ENCODE data around the gene OR3A3. TPM values are rescaled to one million over a fixed set of nuclear protein-coding genes. Genes with fewer than 3 reads are reported as not detected.

Gene OR3A3
- total and polyA plus RNA-seq, 3 experiments from 2014 or later: not detected

Other genes starting within 250 kb of the OR3A3 start
- gene OR1A2, start 213.9 kb upstream of the OR3A3 start, total RNA-seq: not detected
- gene OR1A2, start 213.9 kb upstream of the OR3A3 start, polyA plus RNA-seq: not detected
- not detected for gene OR1A1, start 203.7 kb upstream of the OR3A3 start, total RNA-seq
- not detected for gene OR1A1, start 203.7 kb upstream of the OR3A3 start, polyA plus RNA-seq
- gene OR3A1, start 113.0 kb upstream of the OR3A3 start, total RNA-seq: under 1 TPM; 0.46 to 0.82 TPM
- not detected for gene OR3A1, start 113.0 kb upstream of the OR3A3 start, polyA plus RNA-seq
- gene OR3A2, start 25.1 kb upstream of the OR3A3 start, total RNA-seq: 1 to 10 TPM; 5.9 to 6.7 TPM
- 0.46 TPM for gene OR3A2, start 25.1 kb upstream of the OR3A3 start, polyA plus RNA-seq
- not detected for gene OR1E1, start 13.0 kb upstream of the OR3A3 start, total RNA-seq
- not detected for gene OR1E1, start 13.0 kb upstream of the OR3A3 start, polyA plus RNA-seq
- gene OR1E2, start 22.5 kb downstream of the OR3A3 start, total RNA-seq: not detected
- gene OR1E2, start 22.5 kb downstream of the OR3A3 start, polyA plus RNA-seq: not detected
- not detected for gene SPATA22, start 60.4 kb downstream of the OR3A3 start, total RNA-seq
- gene SPATA22, start 60.4 kb downstream of the OR3A3 start, polyA plus RNA-seq: not detected
- gene ASPA, start 64.6 kb downstream of the OR3A3 start, total RNA-seq: not detected
- not detected for gene ASPA, start 64.6 kb downstream of the OR3A3 start, polyA plus RNA-seq
- under 1 TPM; 0.49 to 0.79 TPM for gene TRPV3, start 146.4 kb downstream of the OR3A3 start, total RNA-seq
- 0.21 TPM for gene TRPV3, start 146.4 kb downstream of the OR3A3 start, polyA plus RNA-seq
- gene TRPV1, start 198.0 kb downstream of the OR3A3 start, total RNA-seq: 1 to 10 TPM; 2.4 to 2.8 TPM
- 0.83 TPM for gene TRPV1, start 198.0 kb downstream of the OR3A3 start, polyA plus RNA-seq
- gene SHPK, start 224.9 kb downstream of the OR3A3 start, total RNA-seq: 10 to 100 TPM; 17.0 to 17.1 TPM
- gene SHPK, start 224.9 kb downstream of the OR3A3 start, polyA plus RNA-seq: 6.9 TPM
- 10 to 100 TPM; 33.3 to 35.5 TPM for gene CTNS, start 225.4 kb downstream of the OR3A3 start, total RNA-seq
- gene CTNS, start 225.4 kb downstream of the OR3A3 start, polyA plus RNA-seq: 7.7 TPM